Fibroblast of mammary gland (primary cell): Measurements from ENCODE around the gene ZNF267.
"Not testable (repeated sequence)": the region's sequence is repeated elsewhere in the genome, so short reads cannot be mapped to it uniquely, and the experiment has no call there.

ENCODE experiments used
- DNase-seq: peaks from one replicate; pipeline ENCODE4 v3.0.0-alpha.2; 2010; ENCODE audit warnings: low read depth
- H3K4me3 ChIP-seq: 2 replicates; pipeline ENCODE4 v1.5.1; 2011; ENCODE audit warnings: low read depth, mild to moderate bottlenecking, low read length, moderate library complexity; ENCODE audit not compliant: control insufficient read depth
- CTCF ChIP-seq: conservative IDR thresholded peaks from 2 replicates; pipeline ENCODE4 v1.5.1; 2011; ENCODE audit warnings: low read depth, low read length, inconsistent platforms; ENCODE audit not compliant: control insufficient read depth, insufficient read depth

The ZNF267 gene

GRCh38 chr16:31873556-31874365 lies at the start of gene ZNF267:
Gene ZNF267 (plus strand): TSS chr16:31873807. CDS start chr16:31873967, 160 bp downstream.
- DNase-seq = peak; percentile 89
- H3K4me3 ChIP-seq = peak within 1 kb of the TSS; percentile 91
- TF ChIP-seq CTCF = no peak

GRCh38 chr16:31833047-31833446 lies 40.6 kb upstream of the ZNF267 start:
- DNase-seq = no peak
- no peak overlapping the region for H3K4me3 ChIP-seq
- TF ChIP-seq CTCF = no peak

GRCh38 chr16:31836396-31836795 lies 37.2 kb upstream of the ZNF267 start:
- not testable (repeated sequence) for H3K4me3 ChIP-seq, DNase-seq

- H3K4me3 ChIP-seq = no peak overlapping the region
- no peak for DNase-seq
- no peak for TF ChIP-seq CTCF
These were observed 30.7 kb upstream of the ZNF267 start for GRCh38 chr16:31842864-31843263.

GRCh38 chr16:31848572-31848971 lies 25.0 kb upstream of the ZNF267 start:
- not testable (repeated sequence) for H3K4me3 ChIP-seq

GRCh38 chr16:31853291-31853690 lies 20.3 kb upstream of the ZNF267 start:
- no peak for DNase-seq
- no peak overlapping the region for H3K4me3 ChIP-seq
- no peak for TF ChIP-seq CTCF

More at GRCh38 chr16:31848572-31848971, 25.0 kb upstream of the ZNF267 start:
- not testable (repeated sequence) for DNase-seq

- TF ChIP-seq CTCF = no peak
- H3K4me3 ChIP-seq = no peak overlapping the region
- no peak for DNase-seq
These were observed 13.1 kb upstream of the ZNF267 start for GRCh38 chr16:31860508-31860907.

- no peak overlapping the region for H3K4me3 ChIP-seq
- no peak for DNase-seq
- TF ChIP-seq CTCF = no peak
These were observed 12.2 kb upstream of the ZNF267 start for GRCh38 chr16:31861455-31861854.
